ENCODE results near the gene TNFRSF8. TPM values are rescaled to one million over a fixed set of nuclear protein-coding genes. Genes with fewer than 3 reads are reported as not detected.

Gene TNFRSF8
- total and polyA plus RNA-seq, 9 of the 15 experiments (the other 6 are each of a cell fraction or from before 2014, with no cell fraction given) = 3.5 to 38.4 (median 17.1) TPM

- TF ChIP-seq BHLHE40 (IDR thresholded peaks at IDR 0.05; ENCODE audit: low read length) (peak; percentile 95), ZNF217 (CRISPR knock-in tag; IDR thresholded peaks at IDR 0.05) (0 out of 2 replicates have a peak, but pooled peaks have one; percentile 37), SMAD4 (CRISPR knock-in tag; conservative IDR thresholded peaks at IDR 0.05) (peak; percentile 86), ILK (tag; IDR thresholded peaks at IDR 0.05; ENCODE audit: borderline replicate concordance, low read depth) (no peak), PHF21A (IDR thresholded peaks at IDR 0.05; ENCODE audit: borderline replicate concordance, low read depth) (peak; percentile 98), ZNF311 (CRISPR knock-in tag; IDR thresholded peaks at IDR 0.05) (no peak), MAFK (IDR thresholded peaks at IDR 0.05; ENCODE audit: low read length) (peak; percentile 75), LEF1 (IDR thresholded peaks at IDR 0.05) (peak; percentile 87; the same call in 1 of the 2 replicates), PKNOX1 (IDR thresholded peaks at IDR 0.05) (peak; percentile 75; the same call in 1 of the 2 replicates), FOXK2 (conservative IDR thresholded peaks at IDR 0.05 in 1 of 2, IDR thresholded peaks at IDR 0.05 in 1 of 2; ENCODE audit: low read depth in 2 of 2) (peak; percentile 63 to 91; a peak in 3 of 4 replicates), NCOA1 (IDR thresholded peaks at IDR 0.05; ENCODE audit: low read depth) (peak; percentile 88; the same call in 1 of the 2 replicates), ZFX (CRISPR knock-in tag; IDR thresholded peaks at IDR 0.05) (no peak), MTF1 (CRISPR knock-in tag; IDR thresholded peaks at IDR 0.05; ENCODE audit: borderline replicate concordance) (no peak), ZNF79 (CRISPR knock-in tag; IDR thresholded peaks at IDR 0.05; ENCODE audit: low read depth) (no peak), AFF1 (IDR thresholded peaks at IDR 0.05; ENCODE audit: low read depth in 1 of 2, partially characterized antibody in 2 of 2) (peak in 1 of 2 experiments; percentile 57), ZMIZ1 (IDR thresholded peaks at IDR 0.05; ENCODE audit: low read depth in 2 of 2, low read length in 2 of 2) (peak in 1 of 2 experiments; percentile 85; a peak in 2 of 4 replicates), ZNF134 (CRISPR knock-in tag; conservative IDR thresholded peaks at IDR 0.05) (peak; percentile 100), RCOR1 (IDR thresholded peaks at IDR 0.05; ENCODE audit: borderline replicate concordance in 1 of 2, low read depth in 2 of 2, low read length in 2 of 2) (peak; percentile 99 to 100), LCOR (CRISPR knock-in tag; IDR thresholded peaks at IDR 0.05) (peak; percentile 100)
Measured at GRCh38 chr1:12161662-12162458, 98.8 kb downstream of the TNFRSF8 start (continued).
